HG03521 (cell line): ENCODE results near the gene C16orf78.

ENCODE experiments used
- ATAC-seq: cut with Tn5 transposase; IDR thresholded peaks from one replicate; pipeline ENCODE4 v1.9.1; 2021; ENCODE audit warnings: mild to moderate bottlenecking, moderate library complexity; ENCODE audit not compliant: unreplicated experiment

The C16orf78 gene, protein sequence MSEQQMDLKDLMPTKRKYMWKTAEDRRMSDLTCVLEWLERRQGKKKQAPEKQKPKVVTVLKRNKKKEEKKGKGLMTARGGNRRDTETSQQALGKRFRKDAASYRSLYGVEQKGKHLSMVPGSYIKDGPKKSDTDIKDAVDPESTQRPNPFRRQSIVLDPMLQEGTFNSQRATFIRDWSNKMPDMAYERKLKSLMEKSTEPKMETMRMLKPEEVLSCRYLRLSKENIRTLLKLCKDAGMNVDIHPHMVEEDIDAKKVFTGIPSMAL

DNA sequence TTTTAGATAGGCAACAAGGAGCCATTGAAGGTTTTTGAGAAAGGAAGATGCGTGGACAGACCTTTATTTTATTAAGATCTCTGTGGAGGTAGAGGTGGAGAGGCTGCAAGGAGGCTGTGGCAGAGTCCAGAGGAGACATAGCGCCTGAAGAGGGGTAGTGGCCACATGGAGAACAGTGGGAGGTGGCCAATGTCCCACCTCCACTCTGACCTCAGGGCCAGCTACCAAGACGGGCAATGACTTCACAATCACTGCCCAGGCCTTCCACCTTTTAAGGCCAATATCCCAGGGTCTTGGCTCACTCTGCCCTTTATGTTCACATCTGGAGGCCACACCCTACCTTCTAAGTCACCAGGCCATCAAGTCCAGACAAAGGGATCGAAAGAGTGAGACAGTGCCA is at the start of gene C16orf78:
Gene C16orf78 (plus strand): TSS at position 301 of the 400 bp plus-strand sequence. CDS start 136 bp downstream, outside the sequence.
- ATAC-seq: no peak

DNA sequence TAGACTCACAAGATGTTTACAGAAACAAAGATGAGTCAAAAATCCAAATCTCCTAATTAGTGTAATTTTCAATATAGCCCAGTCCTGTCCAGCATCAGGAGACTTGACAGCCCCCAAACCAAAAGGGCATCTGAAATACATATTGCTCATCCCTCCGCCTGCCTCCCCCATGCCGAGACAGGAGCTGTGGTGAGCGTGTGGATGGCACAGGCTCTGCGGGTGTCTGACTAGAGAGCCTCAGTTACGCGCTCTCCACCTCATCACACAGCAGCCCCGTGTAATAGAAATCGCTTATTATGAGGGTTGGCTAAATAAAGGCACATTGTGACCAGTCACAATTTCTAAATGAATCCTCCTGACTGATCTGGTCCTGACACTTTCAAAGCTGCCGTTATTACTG is 48.9 kb upstream of the C16orf78 start:
- ATAC-seq: no peak

DNA sequence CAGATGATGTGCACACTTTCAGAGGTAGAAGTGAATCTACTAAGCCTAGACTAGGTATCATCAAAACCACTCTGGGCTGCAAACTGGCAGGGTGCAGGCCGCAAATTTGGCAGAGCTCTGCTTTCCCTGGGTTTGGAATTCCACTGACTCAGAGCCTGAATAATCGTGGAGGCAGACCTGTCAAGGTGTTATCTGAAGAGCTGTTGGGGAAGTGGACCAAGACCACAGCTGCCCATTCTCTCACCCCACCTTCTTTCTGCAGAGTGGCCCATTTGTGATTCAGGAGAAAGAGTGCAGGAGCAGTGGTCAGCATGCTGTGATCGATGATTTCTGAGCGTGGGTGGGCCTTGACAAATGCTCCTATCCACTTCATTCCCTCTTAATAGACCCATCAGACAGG is 46.1 kb upstream of the C16orf78 start:
- no peak for ATAC-seq

DNA sequence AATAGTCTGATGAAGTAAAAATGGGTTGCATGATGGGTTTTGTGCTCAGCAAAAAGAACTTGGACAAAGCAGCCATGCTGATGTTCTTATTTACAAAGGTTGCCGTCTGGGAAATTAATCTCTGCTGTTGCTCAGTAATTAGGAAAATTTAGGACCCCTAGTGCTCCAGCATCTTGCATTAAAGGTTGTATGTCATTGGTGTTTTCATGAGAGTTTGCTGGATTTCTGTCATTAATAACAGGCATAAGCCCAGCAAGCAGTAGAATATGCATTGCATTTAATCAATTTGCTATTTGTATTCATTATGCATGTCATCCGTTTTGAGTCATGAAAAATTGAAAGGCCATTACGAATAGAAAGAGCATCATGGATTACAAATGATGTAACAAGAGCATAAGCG is 45.3 kb upstream of the C16orf78 start:
- ATAC-seq: no peak

DNA sequence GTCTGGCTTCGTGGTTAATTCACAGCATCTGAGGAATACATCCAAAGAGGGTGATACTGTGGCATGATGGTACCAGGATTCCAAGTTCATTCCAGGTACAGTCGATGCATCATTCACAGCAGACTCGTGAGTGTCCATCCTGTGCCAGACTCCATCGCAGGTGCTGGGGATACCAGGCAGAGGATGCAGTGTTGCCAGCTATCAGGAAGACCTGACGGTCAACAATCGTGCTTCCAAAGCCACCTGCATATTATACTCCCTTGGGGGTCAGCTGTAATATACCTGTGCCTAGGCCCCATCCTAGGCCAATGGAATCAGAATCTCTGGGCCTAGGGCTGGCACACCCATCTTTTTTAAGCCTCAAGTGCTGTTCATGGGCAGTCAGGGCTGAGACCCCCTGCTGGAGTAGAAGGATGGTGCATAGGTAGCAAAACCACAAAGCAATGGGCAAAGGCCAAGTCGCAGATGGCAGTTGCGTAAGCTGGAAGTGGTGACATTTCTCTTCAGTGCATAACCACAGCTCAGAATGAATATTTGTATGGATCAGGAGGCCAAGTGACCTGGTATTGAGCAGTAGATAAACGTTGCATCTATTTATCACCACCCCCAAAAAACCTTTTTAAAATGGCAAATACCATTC is 42.9 kb upstream of the C16orf78 start:
- no peak for ATAC-seq

DNA sequence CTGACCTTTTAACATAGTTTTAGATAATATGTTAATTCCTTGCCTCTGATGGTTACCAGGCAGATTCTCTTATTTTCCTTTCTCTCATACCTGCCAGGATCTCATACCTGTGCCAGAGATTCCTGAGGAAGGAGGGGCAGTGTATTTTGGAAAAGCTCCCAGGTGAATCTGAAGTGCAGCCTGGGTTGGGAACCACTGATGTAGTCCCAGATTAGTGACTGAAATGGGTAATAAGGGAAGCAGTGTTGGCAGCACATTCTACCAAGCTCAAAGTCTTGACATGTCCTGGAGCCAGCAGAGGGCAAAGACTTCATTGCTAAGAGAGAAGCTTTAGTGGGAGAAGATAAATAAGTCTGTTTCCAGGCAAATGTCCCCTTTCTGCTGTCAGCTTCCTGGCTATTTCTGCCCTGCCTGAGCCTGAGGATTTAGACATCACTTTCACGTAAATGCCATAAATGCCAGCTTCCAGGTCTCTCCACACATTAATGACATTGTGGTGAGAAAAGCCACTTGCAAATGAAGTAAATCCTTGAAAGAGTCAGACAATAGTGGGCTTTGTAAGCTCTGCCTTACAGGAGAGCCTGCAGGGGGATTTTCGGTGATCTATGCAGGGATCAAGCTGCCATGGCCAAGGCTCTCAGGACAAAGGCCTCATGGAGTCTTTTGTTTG is 40.9 kb upstream of the C16orf78 start:
- ATAC-seq: no peak

DNA sequence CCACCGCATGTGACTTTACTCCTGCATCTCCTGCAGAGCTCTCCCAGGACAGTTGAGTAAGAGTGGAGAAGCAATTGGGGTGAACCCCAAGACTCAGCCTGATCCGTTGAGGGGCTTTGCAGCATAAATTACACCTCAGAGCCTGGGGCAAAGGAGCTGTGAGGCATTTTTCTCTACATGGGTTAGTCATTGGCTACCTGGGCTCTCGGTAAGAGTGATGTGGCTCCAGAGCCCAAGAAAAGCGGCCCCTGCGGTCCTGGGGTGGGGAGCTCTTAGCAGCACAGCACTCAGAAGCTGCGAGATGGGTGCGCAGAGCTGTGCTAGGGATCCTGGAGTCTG is 40.4 kb upstream of the C16orf78 start:
- no peak for ATAC-seq

DNA sequence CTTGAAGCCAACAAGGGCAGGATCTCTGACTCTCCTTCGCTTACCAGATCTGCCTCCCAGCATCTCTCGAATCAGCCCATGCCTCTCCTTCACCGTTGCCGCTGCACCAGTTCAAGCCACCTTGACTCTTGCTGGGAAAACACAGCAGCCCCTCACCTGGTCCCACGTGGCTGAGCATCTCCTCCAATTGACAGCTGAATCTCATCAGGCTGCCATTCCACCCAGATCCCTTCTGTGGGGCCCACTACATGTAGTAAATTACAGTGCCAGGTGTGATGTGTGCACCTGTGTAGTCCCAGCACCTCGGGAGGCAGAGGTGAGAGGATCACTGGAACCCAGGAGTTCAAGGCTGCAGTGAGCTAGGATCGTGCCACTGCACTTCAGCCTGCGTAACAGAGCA is 37.8 kb upstream of the C16orf78 start:
- ATAC-seq: no peak

DNA sequence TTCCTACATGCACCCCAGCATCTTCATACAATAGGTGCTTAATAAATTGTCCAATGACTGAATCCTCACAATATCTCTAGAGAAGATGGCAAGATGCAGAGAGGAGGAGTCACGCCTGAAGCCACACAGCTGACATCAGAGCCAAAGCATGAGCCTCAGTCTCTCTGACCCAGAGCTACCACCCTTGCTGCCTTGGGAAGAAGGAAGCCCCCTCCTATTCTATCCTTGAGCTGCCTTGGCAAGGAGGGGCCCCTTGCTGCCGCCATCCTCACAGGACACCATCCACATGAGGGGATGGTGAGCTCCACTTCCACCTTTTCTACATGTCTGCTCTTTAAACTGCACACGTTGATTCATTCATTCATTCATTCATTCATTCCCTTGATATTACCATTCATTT is 37.0 kb upstream of the C16orf78 start:
- ATAC-seq: no peak

DNA sequence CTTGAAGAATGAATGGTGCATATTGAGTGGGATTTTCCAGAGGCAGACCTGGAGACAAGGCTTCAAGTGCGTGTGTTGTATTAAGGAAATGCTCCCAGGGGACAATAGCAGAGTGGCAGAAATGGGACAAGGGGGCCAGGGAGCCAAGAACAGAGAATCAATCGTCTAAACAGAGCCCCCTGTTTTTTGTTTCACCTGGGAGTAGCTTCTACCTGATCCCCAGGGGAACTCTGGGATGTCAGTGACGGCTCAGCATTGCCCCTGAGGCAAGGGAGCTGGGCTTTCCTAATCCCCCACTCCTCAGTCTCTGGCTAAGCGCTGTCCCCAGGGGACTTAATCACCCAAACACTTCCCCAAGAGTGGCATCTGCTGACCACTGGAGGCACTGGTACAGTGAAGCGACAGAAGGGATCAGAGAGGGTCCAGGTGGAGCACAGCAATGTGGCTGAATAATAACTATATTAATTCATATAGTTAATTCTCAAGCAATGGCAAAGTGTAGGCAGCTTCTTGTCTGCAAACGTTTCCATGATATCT is 35.7 kb upstream of the C16orf78 start:
- ATAC-seq: no peak

DNA sequence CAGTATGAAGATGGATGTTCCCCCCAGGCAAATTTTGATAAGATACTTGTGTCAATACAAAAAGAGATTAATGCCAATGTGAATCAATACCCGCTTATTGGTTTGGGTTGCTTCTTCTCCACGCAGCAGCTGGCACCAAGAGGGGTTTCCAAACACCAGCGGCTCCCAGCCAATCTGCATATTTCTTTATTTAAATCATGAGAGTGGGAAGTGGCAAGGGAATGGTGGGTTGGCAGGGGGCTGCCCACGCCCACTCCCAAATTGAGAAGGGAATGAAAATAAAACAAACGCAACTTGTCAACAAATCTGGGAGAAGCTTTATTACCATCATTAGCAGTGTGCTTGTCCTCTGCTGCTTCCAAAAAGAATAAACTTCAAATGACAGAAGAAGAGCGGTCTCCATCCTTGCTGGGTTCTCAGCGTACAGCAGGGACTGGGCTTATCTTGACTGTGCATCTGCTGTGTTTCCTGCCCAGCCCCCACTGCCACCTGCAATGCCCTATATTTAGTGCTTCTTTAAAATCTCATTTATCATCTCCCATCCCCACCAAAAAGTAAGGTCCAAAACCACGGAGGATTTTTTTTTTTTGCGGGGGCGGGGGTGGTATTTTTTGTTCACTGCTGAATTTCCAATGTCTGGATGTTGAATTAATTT is 34.9 kb upstream of the C16orf78 start:
- ATAC-seq: no peak

DNA sequence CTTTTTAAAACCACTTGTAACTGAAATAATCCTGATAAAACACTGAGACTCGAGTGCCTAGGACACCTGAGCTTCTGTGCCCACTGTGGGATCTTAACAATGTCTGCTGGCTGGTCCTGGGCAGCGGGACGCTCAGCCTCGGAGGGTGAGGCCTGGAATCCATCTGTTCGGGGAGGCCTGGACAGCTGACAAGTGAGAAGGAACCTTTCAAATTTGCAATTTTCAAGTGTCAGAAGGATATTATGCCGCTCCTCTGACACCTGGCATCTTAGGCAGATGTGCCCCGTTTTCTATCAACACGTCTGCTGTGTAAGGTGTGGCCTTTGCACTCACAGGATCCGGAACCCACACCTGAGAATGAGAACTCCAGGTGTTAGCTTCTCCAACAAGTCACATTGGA is 33.1 kb upstream of the C16orf78 start:
- ATAC-seq: no peak

DNA sequence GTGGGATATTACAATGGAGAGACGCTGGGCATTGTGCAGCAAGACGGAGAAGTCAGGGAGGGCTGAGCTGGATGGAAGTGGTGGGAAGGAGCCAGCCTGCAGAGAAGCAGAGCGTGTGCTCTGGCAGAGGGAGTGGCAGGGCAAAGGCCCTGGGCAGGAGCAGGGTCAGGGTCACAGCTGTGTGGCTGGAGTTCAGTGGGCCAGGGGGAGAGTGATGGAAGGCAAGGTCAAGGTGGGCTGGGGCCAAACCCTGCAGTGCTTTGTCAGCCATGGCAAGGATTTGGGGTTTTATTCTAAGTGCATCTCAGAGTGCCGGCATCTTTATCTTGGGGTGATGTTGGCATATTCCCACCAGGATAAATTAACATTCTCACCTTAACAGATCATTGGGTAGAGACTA is 31.9 kb upstream of the C16orf78 start:
- no peak for ATAC-seq

DNA sequence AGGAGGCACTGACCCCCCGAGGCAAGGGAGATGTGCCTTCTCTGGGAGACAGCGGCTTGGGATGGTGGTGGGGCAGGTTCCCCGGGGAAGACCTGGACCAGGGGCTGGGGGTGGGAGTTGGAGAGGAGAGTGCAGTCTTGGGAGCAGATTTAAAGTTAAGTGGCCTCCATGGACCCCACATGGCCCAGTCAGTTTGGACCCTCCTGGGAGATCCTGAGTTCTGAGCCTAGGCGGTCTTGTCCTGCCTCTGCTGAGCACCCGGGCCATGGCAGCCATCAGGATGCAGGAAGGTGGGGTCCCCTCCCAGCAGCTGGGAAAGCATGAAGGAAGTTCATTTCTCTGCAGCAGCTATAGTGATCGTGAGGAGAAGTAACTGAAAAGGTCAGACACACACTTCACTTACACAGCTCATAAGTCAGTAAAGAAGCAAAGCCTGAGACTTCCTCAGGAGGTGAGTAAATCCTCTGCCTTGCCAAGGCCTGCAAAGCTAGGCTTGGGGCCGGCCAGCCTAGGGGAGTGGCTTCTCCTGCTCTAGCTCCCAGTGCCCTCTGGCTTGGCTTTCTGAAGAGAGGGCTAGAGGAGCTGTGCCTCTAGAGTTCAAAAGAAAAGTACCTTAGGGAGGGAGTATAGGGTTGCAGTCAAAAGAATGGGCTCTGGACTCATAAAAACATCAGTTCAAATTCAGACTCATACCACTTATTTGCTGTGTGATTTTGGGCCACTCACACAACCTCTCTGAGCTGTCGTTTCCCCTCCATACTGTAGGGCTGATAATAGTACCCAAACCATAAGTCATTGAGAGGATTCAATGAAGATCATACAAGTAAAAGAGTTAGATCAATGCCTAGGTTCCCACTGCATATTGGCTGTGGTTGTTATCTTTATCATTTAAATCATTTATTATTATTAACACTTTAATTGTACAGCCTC is 31.0 kb upstream of the C16orf78 start:
- no peak for ATAC-seq

DNA sequence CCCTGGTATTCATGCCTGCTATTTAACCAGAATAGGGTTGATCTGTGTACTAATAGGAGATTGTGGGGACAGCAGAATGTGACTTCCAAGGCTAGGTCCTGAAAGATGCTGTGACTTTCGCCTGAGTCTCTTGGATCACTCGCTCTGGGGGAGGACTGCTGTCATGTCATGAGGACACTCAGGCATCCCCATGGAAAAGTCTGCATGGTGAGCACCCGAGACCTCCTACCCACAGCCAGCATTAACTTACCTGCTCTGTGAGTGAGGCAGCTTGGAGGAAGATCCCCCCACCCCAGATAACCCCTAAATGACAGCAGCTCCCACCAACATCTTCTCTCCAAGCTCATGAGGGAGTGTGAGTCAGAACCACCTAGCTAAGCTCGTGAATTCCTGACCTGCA is 30.3 kb upstream of the C16orf78 start:
- no peak for ATAC-seq

DNA sequence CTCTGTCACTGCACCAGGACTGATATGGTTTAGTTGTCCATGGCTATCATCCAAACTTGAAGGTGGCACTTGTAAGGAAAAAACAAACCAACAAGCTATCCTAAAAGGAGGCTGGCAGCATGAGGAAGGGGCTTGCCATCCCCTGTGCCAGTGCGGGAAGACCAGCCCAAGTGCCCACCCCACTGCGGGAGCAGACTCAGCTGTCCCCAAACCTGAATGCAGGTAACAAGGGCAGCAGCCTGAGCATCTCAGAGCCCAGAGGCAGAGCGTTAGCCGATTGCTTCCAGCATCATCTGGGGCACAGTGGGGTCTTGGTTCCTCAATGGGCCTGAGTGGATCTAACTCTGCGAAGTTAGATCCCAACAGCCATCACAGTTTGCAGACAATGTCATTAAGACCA is 29.2 kb upstream of the C16orf78 start:
- ATAC-seq: no peak

DNA sequence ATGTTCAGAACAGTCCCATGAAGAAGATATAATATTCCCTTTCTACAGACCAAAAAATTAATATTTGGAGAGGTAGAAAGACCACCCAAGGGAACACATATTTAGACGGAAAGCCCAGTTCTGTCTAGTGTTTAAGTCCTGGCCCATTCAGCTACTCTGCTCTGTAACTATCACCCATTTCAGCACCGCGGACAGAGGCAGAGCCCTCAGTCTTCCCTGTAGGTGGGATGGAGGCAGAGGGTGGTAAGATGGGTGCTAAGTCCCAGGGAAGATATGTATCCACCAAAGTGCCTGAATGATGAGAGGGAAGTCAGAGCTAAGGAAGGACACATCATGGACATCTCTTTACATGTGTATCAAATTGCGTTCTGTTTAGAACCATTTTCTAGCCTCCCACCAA is 27.8 kb upstream of the C16orf78 start:
- ATAC-seq: no peak

DNA sequence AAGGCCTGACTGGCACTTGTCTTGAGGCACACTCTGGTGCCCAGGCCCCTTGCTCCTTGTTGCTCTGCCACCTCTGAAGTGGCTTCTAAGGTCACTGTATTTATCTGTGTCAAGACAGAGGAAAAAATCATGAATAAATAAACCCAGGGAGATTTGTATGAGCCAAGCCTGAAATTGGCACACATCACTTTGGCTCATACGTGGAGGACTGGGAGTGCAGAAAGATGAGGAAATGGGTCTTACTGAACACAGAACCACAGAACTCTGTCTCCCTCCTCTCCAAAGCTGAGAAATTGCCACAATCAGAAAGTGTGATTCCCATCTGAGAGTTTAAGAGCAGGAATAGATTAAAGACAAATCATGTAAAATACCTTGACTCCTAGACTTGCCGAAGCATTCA is 27.1 kb upstream of the C16orf78 start:
- no peak for ATAC-seq

DNA sequence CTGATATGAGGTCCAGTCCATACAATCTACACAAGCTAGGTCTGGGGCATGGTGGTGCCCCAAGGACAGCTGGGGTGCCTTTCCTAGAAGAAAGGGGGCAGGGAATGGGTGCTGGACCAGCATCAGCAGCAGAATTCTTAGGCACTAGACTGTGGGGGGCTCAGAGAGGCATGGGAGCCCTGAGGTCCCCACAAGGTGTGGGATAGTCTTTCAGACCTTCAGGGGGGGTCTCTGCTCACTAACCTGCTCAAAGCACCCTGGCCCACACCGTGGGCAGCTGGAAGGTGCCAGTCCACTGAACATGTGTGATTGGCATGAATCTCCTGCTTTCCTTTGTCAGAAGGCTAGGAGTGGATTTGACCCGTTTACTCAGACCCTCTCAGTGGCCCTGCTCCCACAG is 26.1 kb upstream of the C16orf78 start:
- ATAC-seq: no peak

DNA sequence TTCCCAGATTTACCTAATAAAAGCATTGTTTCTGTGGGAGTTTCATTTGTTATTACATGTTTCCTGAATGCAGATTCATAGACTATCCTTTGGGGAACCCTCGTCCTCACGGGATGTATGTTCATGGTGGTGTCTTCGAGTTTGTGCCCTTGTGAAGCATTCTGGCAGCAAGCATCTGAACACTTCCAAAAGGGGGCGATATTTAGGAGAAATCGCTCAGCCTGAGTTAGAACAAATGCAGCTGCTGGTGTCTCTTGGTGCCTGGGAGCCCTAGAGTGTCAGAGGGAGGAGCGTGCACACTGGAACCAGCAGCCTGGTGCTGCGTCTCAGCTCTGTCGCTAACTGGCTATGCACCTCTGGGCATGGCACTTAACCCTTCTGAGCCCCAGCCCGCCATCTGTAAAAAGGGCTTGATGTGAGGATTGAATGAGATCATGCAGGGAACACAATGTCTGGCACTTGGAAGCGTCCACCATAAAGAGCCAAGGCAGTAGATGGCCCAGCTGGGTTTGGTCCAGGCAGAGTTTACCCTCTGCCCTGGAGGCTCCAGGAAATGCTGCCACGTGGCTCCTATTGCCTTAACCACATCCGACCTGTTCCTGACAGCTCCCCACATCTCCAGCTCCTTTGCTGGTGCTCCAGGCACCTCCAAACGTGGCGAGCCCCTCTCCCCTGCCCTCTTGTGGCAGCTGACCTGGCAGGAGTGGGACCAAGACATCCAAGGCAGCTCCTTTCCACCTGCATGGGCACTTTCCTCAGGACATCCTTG is 25.0 kb upstream of the C16orf78 start:
- no peak for ATAC-seq
